Stomach (tissue), 4 donors: ENCODE measurements around the gene HINT3.

Experiments used
- CTCF ChIP-seq, 7 experiments: fragments of 450-650 bp in 4 of 7; fragments of 200-600 bp in 3 of 7; sonication (generic) in 3 of 7; IDR thresholded peaks; one replicate each; pipeline ENCODE4 v1.5.1; 2016 to 2019; ENCODE audit warnings: antibody characterized with exemption in 7 of 7, control low read depth in 2 of 7, mild to moderate bottlenecking in 1 of 7
- POLR2A ChIP-seq, 4 donors: fragments of 450-650 bp; IDR thresholded peaks; one replicate each; pipeline ENCODE4 v1.6.1; 2016; ENCODE audit warnings: antibody characterized with exemption in 4 of 4, control low read depth in 2 of 4, mild to moderate bottlenecking in 1 of 4, moderate library complexity in 1 of 4

- TF ChIP-seq CTCF (IDR thresholded peaks at IDR 0.05) (no peak), POLR2A (IDR thresholded peaks at IDR 0.05) (no peak)
Measured at GRCh38 chr6:125963817-125964216, 7.2 kb downstream of the HINT3 start.
